ENCODE measurements around the gene MID1. TPM values are rescaled to one million over a fixed set of nuclear protein-coding genes. Genes with fewer than 3 reads are reported as not detected.

MID1 gene
- total RNA-seq, 1 experiment from 2014 or later: 9.7 TPM

DNA sequence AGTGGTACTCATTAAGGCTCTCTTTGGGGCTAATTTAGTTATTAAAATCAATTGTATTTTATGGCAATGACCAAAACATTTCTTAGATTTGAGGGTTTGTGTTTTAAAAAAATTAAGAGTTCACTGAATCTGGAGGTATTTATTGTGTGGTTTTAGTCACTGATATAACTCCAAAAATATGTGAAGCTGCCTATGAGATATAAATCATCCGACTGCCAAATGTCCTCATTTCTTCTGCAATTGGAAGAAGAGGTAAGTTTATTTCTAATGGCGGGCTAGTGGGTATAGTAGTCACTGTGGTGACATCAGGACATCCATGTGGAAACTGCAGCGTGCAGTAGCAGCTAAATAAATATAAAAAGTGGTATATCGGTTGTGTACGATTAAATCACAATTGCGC lies 205.5 kb downstream of the MID1 start:
- Mint-ChIP-seq H3K9me3 (ENCODE audit: unreplicated experiment) (no peaks in the 10 kb centered on the region), H3K4me1 (ENCODE audit: insufficient read depth, unreplicated experiment) (no peaks in the 10 kb centered on the region), H3K27ac (ENCODE audit: low read depth, unreplicated experiment) (no peak overlapping the region), H3K36me3 (ENCODE audit: insufficient read depth, unreplicated experiment) (no peaks in the 10 kb centered on the region), H3K4me3 (ENCODE audit: unreplicated experiment) (no peak overlapping the region), H3K27me3 (ENCODE audit: insufficient read depth, unreplicated experiment) (no peaks in the 10 kb centered on the region)
- TF ChIP-seq, protein P1, sequence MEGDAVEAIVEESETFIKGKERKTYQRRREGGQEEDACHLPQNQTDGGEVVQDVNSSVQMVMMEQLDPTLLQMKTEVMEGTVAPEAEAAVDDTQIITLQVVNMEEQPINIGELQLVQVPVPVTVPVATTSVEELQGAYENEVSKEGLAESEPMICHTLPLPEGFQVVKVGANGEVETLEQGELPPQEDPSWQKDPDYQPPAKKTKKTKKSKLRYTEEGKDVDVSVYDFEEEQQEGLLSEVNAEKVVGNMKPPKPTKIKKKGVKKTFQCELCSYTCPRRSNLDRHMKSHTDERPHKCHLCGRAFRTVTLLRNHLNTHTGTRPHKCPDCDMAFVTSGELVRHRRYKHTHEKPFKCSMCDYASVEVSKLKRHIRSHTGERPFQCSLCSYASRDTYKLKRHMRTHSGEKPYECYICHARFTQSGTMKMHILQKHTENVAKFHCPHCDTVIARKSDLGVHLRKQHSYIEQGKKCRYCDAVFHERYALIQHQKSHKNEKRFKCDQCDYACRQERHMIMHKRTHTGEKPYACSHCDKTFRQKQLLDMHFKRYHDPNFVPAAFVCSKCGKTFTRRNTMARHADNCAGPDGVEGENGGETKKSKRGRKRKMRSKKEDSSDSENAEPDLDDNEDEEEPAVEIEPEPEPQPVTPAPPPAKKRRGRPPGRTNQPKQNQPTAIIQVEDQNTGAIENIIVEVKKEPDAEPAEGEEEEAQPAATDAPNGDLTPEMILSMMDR (IDR thresholded peaks at IDR 0.05; ENCODE audit: unreplicated experiment): no peak
- no TSS peak for BruUV-seq (replicated peaks)
- ChIA-PET POLR2A (no interaction called here), CTCF (no interaction called here)
- intact Hi-C loops (cut with micrococcal nuclease): no loop called here
- no peak for DNase-seq (ENCODE audit: unreplicated experiment)

DNA sequence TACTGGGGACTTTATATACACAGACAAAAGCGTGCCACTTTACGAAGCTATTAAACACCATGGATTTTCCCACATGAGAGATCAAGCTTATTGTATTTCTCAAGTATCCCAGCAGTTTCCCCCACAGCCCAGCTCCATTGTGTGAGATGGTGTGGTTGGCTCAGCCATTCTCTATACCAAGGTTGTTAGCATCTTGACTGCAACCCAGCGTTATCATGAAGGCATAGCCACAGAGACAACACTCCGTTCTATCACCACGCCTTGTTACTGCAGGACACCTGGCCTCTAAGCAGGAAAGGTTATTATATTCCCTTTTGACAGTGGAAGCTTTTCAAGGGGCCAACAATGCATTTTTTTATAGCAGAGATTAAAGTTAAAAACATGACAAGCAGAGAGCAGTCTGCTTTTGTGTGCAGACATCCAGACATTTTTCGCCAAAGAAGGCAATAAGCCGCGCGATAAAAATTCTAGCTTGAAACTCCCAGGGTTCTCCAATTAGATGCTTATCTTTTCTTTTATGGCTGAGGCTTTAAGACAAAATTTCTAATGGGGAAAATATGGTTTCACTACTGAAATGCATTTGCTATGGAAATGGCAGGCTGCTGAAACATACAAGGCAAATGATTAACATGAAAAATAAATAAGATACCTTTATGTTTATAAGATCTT lies 206.1 kb downstream of the MID1 start:
- H3K9me3 Mint-ChIP-seq (ENCODE audit: unreplicated experiment): no peaks in the 10 kb centered on the region
- no peaks in the 10 kb centered on the region for H3K36me3 Mint-ChIP-seq (ENCODE audit: insufficient read depth, unreplicated experiment)
- ChIA-PET CTCF (no interaction called here), POLR2A (interaction anchor here (0.7 kb wide), 1 partner anchor 106 kb away, joined by 3 read pairs; no protein-coding TSS in a partner anchor)
- no TSS peak for BruUV-seq (replicated peaks)
- no peaks in the 10 kb centered on the region for H3K27me3 Mint-ChIP-seq (ENCODE audit: insufficient read depth, unreplicated experiment)
- no peak overlapping the region for H3K27ac Mint-ChIP-seq (ENCODE audit: low read depth, unreplicated experiment)
- TF ChIP-seq, protein P1 (IDR thresholded peaks at IDR 0.05; ENCODE audit: unreplicated experiment): no peak
- intact Hi-C loops (cut with micrococcal nuclease): no loop called here
- no peak overlapping the region for H3K4me3 Mint-ChIP-seq (ENCODE audit: unreplicated experiment)
- DNase-seq (ENCODE audit: unreplicated experiment): no peak
- no peaks in the 10 kb centered on the region for H3K4me1 Mint-ChIP-seq (ENCODE audit: insufficient read depth, unreplicated experiment)

DNA sequence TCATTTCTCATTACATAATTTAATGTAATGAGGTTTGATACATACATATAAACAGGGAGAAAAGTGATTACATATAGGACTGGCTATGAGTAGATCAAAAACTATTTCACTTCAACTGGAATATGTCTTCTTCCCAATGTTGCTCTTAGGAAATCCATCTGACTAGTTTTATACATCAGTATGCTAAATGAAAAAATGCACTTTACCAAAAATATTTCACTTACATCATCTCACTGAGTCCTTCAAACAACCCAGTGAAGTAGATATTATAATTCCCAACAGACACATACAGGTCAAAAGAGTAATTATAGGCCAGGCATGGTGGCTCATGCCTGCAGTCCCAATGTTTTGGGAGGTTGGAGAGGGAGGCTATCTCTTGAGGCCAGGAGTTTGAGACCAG lies 215.9 kb downstream of the MID1 start:
- TF ChIP-seq, protein P1 (IDR thresholded peaks at IDR 0.05; ENCODE audit: unreplicated experiment): no peak
- POLR2A ChIA-PET: no interaction called here
- BruUV-seq (replicated peaks): no TSS peak
- DNase-seq (ENCODE audit: unreplicated experiment): no peak
- H3K36me3 Mint-ChIP-seq (ENCODE audit: insufficient read depth, unreplicated experiment): no peaks in the 10 kb centered on the region
- H3K27ac Mint-ChIP-seq (ENCODE audit: low read depth, unreplicated experiment): no peak overlapping the region
- no peak overlapping the region for H3K4me3 Mint-ChIP-seq (ENCODE audit: unreplicated experiment)
- peaks cover 12% of the 10 kb centered on the region for H3K9me3 Mint-ChIP-seq (ENCODE audit: unreplicated experiment)
- intact Hi-C loops (cut with micrococcal nuclease): no loop called here
- H3K4me1 Mint-ChIP-seq (ENCODE audit: insufficient read depth, unreplicated experiment): no peaks in the 10 kb centered on the region
- CTCF ChIA-PET: interaction anchor here (0.6 kb wide), 1 partner anchor 365 kb away, joined by 4 read pairs; no protein-coding TSS in a partner anchor
- no peaks in the 10 kb centered on the region for H3K27me3 Mint-ChIP-seq (ENCODE audit: insufficient read depth, unreplicated experiment)

DNA sequence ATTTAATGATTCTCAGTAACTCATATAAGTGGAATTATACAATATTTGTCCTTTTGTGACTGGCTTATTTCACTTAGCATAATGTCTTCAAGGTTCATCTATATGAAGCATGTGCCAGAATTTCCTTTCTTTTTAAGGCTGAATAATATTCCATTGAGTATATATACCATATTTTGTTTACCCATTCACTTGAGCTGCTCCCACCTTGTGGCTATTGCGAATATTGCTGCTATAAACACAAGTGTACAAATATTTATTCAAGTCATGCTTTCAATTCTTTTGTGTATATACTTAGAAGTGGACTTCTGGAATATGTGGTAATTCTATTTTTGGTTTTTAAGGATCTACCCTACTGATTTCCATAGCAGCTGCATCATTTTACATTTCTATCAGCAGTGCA lies 219.1 kb downstream of the MID1 start:
- intact Hi-C loops (cut with micrococcal nuclease): no loop called here
- ChIA-PET POLR2A (no interaction called here), CTCF (interaction anchor here (0.7 kb wide), 1 partner anchor 27 kb away, joined by 3 read pairs; no protein-coding TSS in a partner anchor)
- peaks cover 12% of the 10 kb centered on the region for H3K9me3 Mint-ChIP-seq (ENCODE audit: unreplicated experiment)
- no peak overlapping the region for H3K4me3 Mint-ChIP-seq (ENCODE audit: unreplicated experiment)
- H3K4me1 Mint-ChIP-seq (ENCODE audit: insufficient read depth, unreplicated experiment): no peaks in the 10 kb centered on the region
- TF ChIP-seq, protein P1 (IDR thresholded peaks at IDR 0.05; ENCODE audit: unreplicated experiment): no peak
- no peak overlapping the region for H3K27ac Mint-ChIP-seq (ENCODE audit: low read depth, unreplicated experiment)
- no peak for DNase-seq (ENCODE audit: unreplicated experiment)
- no peaks in the 10 kb centered on the region for H3K36me3 Mint-ChIP-seq (ENCODE audit: insufficient read depth, unreplicated experiment)
- BruUV-seq (replicated peaks): no TSS peak
- peaks cover 9% of the 10 kb centered on the region for H3K27me3 Mint-ChIP-seq (ENCODE audit: insufficient read depth, unreplicated experiment)
